ENCODE data around the gene SLC35F3.
"Not testable (repeated sequence)": the region's sequence is repeated elsewhere in the genome, so short reads cannot be mapped to it uniquely, and the experiment has no call there.

Gene SLC35F3

GRCh38 chr1:234300096-234300495 lies 395.6 kb downstream of the SLC35F3 start:
- no peak for DNase-seq

- not testable (repeated sequence) for DNase-seq
These were observed 397.2 kb downstream of the SLC35F3 start for GRCh38 chr1:234301663-234302062.

GRCh38 chr1:234302354-234302962 lies 398.0 kb downstream of the SLC35F3 start:
- DNase-seq, result peak; percentile 57

- no peak for DNase-seq
These were observed 398.8 kb downstream of the SLC35F3 start for GRCh38 chr1:234303231-234303630.

GRCh38 chr1:234307726-234308125 lies 403.2 kb downstream of the SLC35F3 start:
- DNase-seq, result peak; percentile 14

GRCh38 chr1:234309243-234309597 lies 404.7 kb downstream of the SLC35F3 start:
- DNase-seq, result no peak

GRCh38 chr1:234309598-234310459 lies 405.4 kb downstream of the SLC35F3 start:
- peak; percentile 86 for DNase-seq

- no peak for DNase-seq
These were observed 406.0 kb downstream of the SLC35F3 start for GRCh38 chr1:234310460-234310817.

GRCh38 chr1:234311414-234311813 lies 406.9 kb downstream of the SLC35F3 start:
- no peak for DNase-seq

- DNase-seq, result no peak
These were observed 408.7 kb downstream of the SLC35F3 start for GRCh38 chr1:234313171-234313570.

- DNase-seq, result peak; percentile 58
These were observed 410.6 kb downstream of the SLC35F3 start for GRCh38 chr1:234315091-234315541.

- no peak for DNase-seq
These were observed 411.1 kb downstream of the SLC35F3 start for GRCh38 chr1:234315588-234315987.

GRCh38 chr1:234316486-234316885 lies 412.0 kb downstream of the SLC35F3 start:
- no peak for DNase-seq

- no peak for DNase-seq
These were observed 412.5 kb downstream of the SLC35F3 start for GRCh38 chr1:234316937-234317336.

- no peak for DNase-seq
These were observed 415.6 kb downstream of the SLC35F3 start for GRCh38 chr1:234320069-234320468.

- DNase-seq, result no peak
These were observed 416.1 kb downstream of the SLC35F3 start for GRCh38 chr1:234320549-234320948.

- no peak for DNase-seq
These were observed 416.8 kb downstream of the SLC35F3 start for GRCh38 chr1:234321231-234321630.

GRCh38 chr1:234322097-234322496 lies 417.6 kb downstream of the SLC35F3 start:
- no peak for DNase-seq

GRCh38 chr1:234322979-234323378 lies 418.5 kb downstream of the SLC35F3 start:
- DNase-seq, result peak; percentile 70

GRCh38 chr1:234324821-234325220 lies 420.3 kb downstream of the SLC35F3 start:
- no peak for DNase-seq

- DNase-seq, result peak; percentile 19
These were observed 421.5 kb downstream of the SLC35F3 start for GRCh38 chr1:234325878-234326496.

- DNase-seq, result peak; percentile 68
These were observed 422.3 kb downstream of the SLC35F3 start for GRCh38 chr1:234326497-234327366.

Data from inflammatory macrophage treated with lipopolysaccharide for 4 hours (primary cell).